Vagina (tissue), 2 donors: ENCODE results near the gene B4GALT3.

Experiments used
- POLR2A ChIP-seq, 2 donors: fragments of 450-650 bp; IDR thresholded peaks; one replicate each; pipeline ENCODE4 v1.6.1; 2017; ENCODE audit warnings: antibody characterized with exemption in 2 of 2, mild to moderate bottlenecking in 2 of 2, moderate library complexity in 2 of 2
- TF ChIP-seq, protein P1 (sequence below), 3 experiments: fragments of 450-650 bp in 2 of 3; fragments of 200-600 bp in 1 of 3; sonication (generic) in 1 of 3; IDR thresholded peaks; one replicate each; pipeline ENCODE4 v1.5.1; 2017 to 2019; ENCODE audit warnings: antibody characterized with exemption in 3 of 3, mild to moderate bottlenecking in 2 of 3, moderate library complexity in 2 of 3

DNA sequence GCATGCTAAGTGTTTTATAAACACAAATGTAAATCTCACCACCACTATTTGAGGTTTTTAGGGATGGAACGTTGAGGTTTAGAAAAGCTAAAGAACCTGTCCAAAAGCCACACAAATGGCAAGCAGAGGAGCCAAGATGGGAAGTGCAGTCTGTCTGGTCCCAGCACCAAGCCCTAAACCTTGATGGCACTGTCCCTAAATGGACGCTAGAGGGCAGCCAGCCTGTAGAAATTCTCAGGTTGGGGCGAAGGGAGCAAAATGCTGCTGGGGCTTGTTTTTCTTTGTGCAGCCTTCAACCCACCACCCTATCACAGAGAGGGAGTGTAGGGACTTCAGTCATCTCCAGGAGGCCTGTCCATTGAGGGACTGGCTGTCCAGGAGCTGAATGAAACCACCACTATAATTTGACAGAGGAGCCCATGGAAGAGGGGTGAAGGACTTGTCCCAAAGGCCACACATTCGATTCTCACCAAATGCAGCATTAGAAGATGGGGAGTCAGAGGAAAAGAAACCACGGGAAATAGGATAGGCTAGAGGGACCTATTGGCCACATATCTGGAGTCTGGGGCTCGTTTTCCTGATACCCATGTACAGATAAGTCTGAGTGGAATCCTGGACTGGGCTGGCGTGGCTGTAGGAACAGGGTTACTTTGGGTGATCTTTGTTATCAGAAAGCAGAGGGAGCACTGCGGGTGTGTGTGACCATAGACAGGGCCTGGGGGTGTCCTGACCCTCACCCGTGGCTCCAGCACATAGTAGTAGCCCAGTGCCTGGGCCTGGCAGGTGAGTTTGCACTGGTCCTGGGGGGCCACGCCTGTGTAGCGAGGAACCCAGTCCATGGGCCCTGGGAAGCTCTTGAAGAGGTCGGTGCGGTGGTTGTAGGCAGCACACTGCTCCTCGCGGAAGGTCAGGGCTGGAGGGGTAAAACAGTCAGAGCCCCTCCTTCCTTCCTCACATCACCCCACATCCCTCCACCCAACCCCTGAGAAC, 15.5 kb upstream of the B4GALT3 start:
- TF ChIP-seq, protein P1, sequence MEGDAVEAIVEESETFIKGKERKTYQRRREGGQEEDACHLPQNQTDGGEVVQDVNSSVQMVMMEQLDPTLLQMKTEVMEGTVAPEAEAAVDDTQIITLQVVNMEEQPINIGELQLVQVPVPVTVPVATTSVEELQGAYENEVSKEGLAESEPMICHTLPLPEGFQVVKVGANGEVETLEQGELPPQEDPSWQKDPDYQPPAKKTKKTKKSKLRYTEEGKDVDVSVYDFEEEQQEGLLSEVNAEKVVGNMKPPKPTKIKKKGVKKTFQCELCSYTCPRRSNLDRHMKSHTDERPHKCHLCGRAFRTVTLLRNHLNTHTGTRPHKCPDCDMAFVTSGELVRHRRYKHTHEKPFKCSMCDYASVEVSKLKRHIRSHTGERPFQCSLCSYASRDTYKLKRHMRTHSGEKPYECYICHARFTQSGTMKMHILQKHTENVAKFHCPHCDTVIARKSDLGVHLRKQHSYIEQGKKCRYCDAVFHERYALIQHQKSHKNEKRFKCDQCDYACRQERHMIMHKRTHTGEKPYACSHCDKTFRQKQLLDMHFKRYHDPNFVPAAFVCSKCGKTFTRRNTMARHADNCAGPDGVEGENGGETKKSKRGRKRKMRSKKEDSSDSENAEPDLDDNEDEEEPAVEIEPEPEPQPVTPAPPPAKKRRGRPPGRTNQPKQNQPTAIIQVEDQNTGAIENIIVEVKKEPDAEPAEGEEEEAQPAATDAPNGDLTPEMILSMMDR (IDR thresholded peaks at IDR 0.05): peak; percentile 55 to 86 (median 79)
- TF ChIP-seq POLR2A (IDR thresholded peaks at IDR 0.05): no peak
